Astrocyte (in vitro differentiated cells and primary cell): ENCODE measurements around the gene SLC35D2. TPM values are rescaled to one million over a fixed set of nuclear protein-coding genes. Genes with fewer than 3 reads are reported as not detected.

Source experiments
- DNase-seq: peaks from one replicate; pipeline ENCODE4 v3.0.0-alpha.2; 2010; ENCODE audit warnings: low read depth
- FAIRE-seq: peaks from 2 replicates; lab custom pipeline; 2011; peaks lifted over from hg19 to GRCh38; lab: Jason Lieb, UNC
- H2AFZ ChIP-seq: 2 replicates; pipeline ENCODE4 v1.6.0; 2012; ENCODE audit warnings: low read depth, low read length, inconsistent platforms
- H3K27ac ChIP-seq: 2 replicates; pipeline ENCODE4 v1.5.1; 2011; ENCODE audit warnings: low read depth, low read length, inconsistent platforms
- H3K27me3 ChIP-seq: 2 replicates; pipeline ENCODE4 v1.6.0; 2011; ENCODE audit warnings: low read length, inconsistent platforms; ENCODE audit not compliant: insufficient read depth
- H3K36me3 ChIP-seq: 2 replicates; pipeline ENCODE4 v1.5.1; 2011; ENCODE audit warnings: low read length, inconsistent platforms; ENCODE audit not compliant: insufficient read depth
- H3K4me1 ChIP-seq: 2 replicates; pipeline ENCODE4 v1.5.1; 2011; ENCODE audit warnings: low read length, inconsistent platforms; ENCODE audit not compliant: insufficient read depth
- H3K4me2 ChIP-seq: 2 replicates; pipeline ENCODE4 v1.6.0; 2012; ENCODE audit warnings: low read length, inconsistent platforms
- H3K4me3 ChIP-seq: 2 replicates; pipeline ENCODE4 v1.5.1; 2011; ENCODE audit warnings: low read depth, mild to moderate bottlenecking, low read length, inconsistent platforms; ENCODE audit not compliant: insufficient read depth
- H3K79me2 ChIP-seq: 2 replicates; pipeline ENCODE4 v1.6.0; 2012; ENCODE audit warnings: mild to moderate bottlenecking, low read length, inconsistent platforms; ENCODE audit not compliant: insufficient read depth
- H3K9ac ChIP-seq: 2 replicates; pipeline ENCODE4 v1.6.0; 2012; ENCODE audit warnings: mild to moderate bottlenecking, low read length, inconsistent platforms
- H3K9me3 ChIP-seq: 2 replicates; pipeline ENCODE4 v1.5.1; 2012; ENCODE audit warnings: low read depth, mild to moderate bottlenecking, low read length, inconsistent platforms; ENCODE audit not compliant: insufficient read depth
- H4K20me1 ChIP-seq: 2 replicates; pipeline ENCODE4 v1.6.0; 2012; ENCODE audit warnings: low read length, inconsistent platforms; ENCODE audit not compliant: insufficient read depth
- H3K27ac Mint-ChIP-seq: one replicate; pipeline ENCODE4 v1.8.0; 2021; ENCODE audit warnings: mild to moderate bottlenecking, mixed read lengths; ENCODE audit not compliant: unreplicated experiment
- H3K27me3 Mint-ChIP-seq: one replicate; pipeline ENCODE4 v1.8.0; 2021; ENCODE audit warnings: low read depth, mixed read lengths; ENCODE audit not compliant: unreplicated experiment
- H3K36me3 Mint-ChIP-seq: one replicate; pipeline ENCODE4 v1.8.0; 2021; ENCODE audit warnings: low read depth, mixed read lengths; ENCODE audit not compliant: unreplicated experiment
- H3K4me1 Mint-ChIP-seq: one replicate; pipeline ENCODE4 v1.8.0; 2021; ENCODE audit warnings: low read depth, mixed read lengths; ENCODE audit not compliant: unreplicated experiment
- H3K4me3 Mint-ChIP-seq: one replicate; pipeline ENCODE4 v1.8.0; 2021; ENCODE audit warnings: mild to moderate bottlenecking, moderate library complexity, mixed read lengths; ENCODE audit not compliant: unreplicated experiment
- H3K9me3 Mint-ChIP-seq: one replicate; pipeline ENCODE4 v1.8.0; 2021; ENCODE audit warnings: mild to moderate bottlenecking, mixed read lengths; ENCODE audit not compliant: unreplicated experiment
- CTCF ChIP-seq: IDR thresholded peaks from 2 replicates; pipeline ENCODE4 v1.5.1; 2011; ENCODE audit warnings: low read depth, mild to moderate bottlenecking, inconsistent platforms, low read length, moderate library complexity; ENCODE audit not compliant: insufficient read depth
- EZH2 ChIP-seq: IDR thresholded peaks from 2 replicates; pipeline ENCODE4 v1.6.1; 2012; ENCODE audit warnings: mild to moderate bottlenecking, low read length, inconsistent platforms; ENCODE audit not compliant: insufficient read depth
- total RNA-seq: library from RNA; stranded (reverse); gene quantifications from 2 replicates; pipeline ENCODE4 v1.2.1, GENCODE V29; 2021

SLC35D2 gene
- total RNA-seq, 1 donor from 2014 or later = 37.3 TPM

- Mint-ChIP-seq H3K27ac (no peak overlapping the region), H3K9me3 (peaks cover 5% of the 10 kb centered on the region), H3K27me3 (no peaks in the 10 kb centered on the region), H3K36me3 (no peaks in the 10 kb centered on the region), H3K4me3 (no peak overlapping the region), H3K4me1 (peaks cover 6% of the 10 kb centered on the region)
- no peaks in the 10 kb centered on the region for H4K20me1 ChIP-seq
- no peaks in the 10 kb centered on the region for H3K9me3 ChIP-seq
- no peaks in the 10 kb centered on the region for H3K36me3 ChIP-seq
- no peak overlapping the region for H3K4me3 ChIP-seq
- no peak for FAIRE-seq
- no peak for TF ChIP-seq CTCF
- TF ChIP-seq EZH2 = no peak
- H2AFZ ChIP-seq = no peak overlapping the region
- no peaks in the 10 kb centered on the region for H3K4me1 ChIP-seq
- no peak overlapping the region for H3K27ac ChIP-seq
- no peak overlapping the region for H3K9ac ChIP-seq
- peaks cover 18% of the 10 kb centered on the region for H3K79me2 ChIP-seq
- no peak overlapping the region for H3K4me2 ChIP-seq
- no peak for DNase-seq
- H3K27me3 ChIP-seq = no peaks in the 10 kb centered on the region
Observed at GRCh38 chr9:96400132-96400910, 16.8 kb upstream of the SLC35D2 start.

GRCh38 chr9:96399325-96399633, 15.8 kb upstream of the SLC35D2 start:
- FAIRE-seq = no peak
- Histone ChIP-seq H4K20me1 (no peaks in the 10 kb centered on the region), H3K4me1 (no peaks in the 10 kb centered on the region), H3K9ac (no peak overlapping the region), H2AFZ (no peak overlapping the region), H3K36me3 (no peaks in the 10 kb centered on the region), H3K4me3 (no peak overlapping the region), H3K27me3 (no peaks in the 10 kb centered on the region), H3K79me2 (peaks cover 18% of the 10 kb centered on the region), H3K4me2 (no peak overlapping the region), H3K27ac (no peak overlapping the region), H3K9me3 (no peaks in the 10 kb centered on the region)
- peaks cover 6% of the 10 kb centered on the region for H3K4me1 Mint-ChIP-seq
- TF ChIP-seq EZH2 (no peak), CTCF (no peak)
- no peaks in the 10 kb centered on the region for H3K27me3 Mint-ChIP-seq
- peaks cover 5% of the 10 kb centered on the region for H3K9me3 Mint-ChIP-seq
- DNase-seq = no peak
- no peaks in the 10 kb centered on the region for H3K36me3 Mint-ChIP-seq
- H3K27ac Mint-ChIP-seq = no peak overlapping the region
- H3K4me3 Mint-ChIP-seq = no peak overlapping the region
